IMR-90 (cell line): ENCODE measurements around the gene SHROOM3. TPM values are rescaled to one million over a fixed set of nuclear protein-coding genes. Genes with fewer than 3 reads are reported as not detected.

ENCODE experiments used
- ATAC-seq: fragments of 200-7000 bp; cut with Tn5 transposase; 2 replicates; pipeline ENCODE4 v1.9.1; 2020; ENCODE audit warnings: low read depth, mild to moderate bottlenecking, moderate library complexity
- BruUV-seq: library from RNA; stranded (reverse); fragments of 400-500 nt; replicated peaks from 2 replicates; lab custom pipeline; 2021; lab: Mats Ljungman, UMichigan
- CTCF ChIA-PET: fragments of 300-600 bp; formaldehyde crosslinking; extraction: SDS; loops from one replicate; lab custom pipeline; 2021; ENCODE audit warnings: antibody characterized with exemption; lab: Yijun Ruan, JAX
- POLR2A ChIA-PET: fragments of 300-600 bp; sonication (Branson Sonifier 250); formaldehyde crosslinking; loops from one replicate; lab custom pipeline; 2022; ENCODE audit warnings: antibody characterized with exemption; ENCODE audit not compliant: unreplicated experiment; lab: Charles Lee
- DNase-seq: peaks from one replicate; pipeline ENCODE4 v3.0.0; 2013
- H2AFZ ChIP-seq: replicated peaks from 2 replicates; pipeline ENCODE3; 2013; ENCODE audit warnings: low read length, mild to moderate bottlenecking; ENCODE audit not compliant: poor library complexity
- H2AK5ac ChIP-seq: 2 replicates; pipeline ENCODE4 v1.6.1; 2013; ENCODE audit warnings: low read depth, low read length, inconsistent platforms
- H2AK9ac ChIP-seq: replicated peaks from 2 replicates; pipeline ENCODE3; 2013; ENCODE audit warnings: mild to moderate bottlenecking, low read depth, low read length, moderate library complexity; ENCODE audit not compliant: poor library complexity
- H2BK120ac ChIP-seq: 2 replicates; pipeline ENCODE4 v1.6.1; 2013; ENCODE audit warnings: low read depth, low read length, inconsistent platforms
- H2BK15ac ChIP-seq: 3 replicates; pipeline ENCODE4 v1.6.1; 2013; ENCODE audit warnings: low read depth, low read length, inconsistent platforms
- H2BK20ac ChIP-seq: 2 replicates; pipeline ENCODE4 v1.6.1; 2013; ENCODE audit warnings: low read depth, mild to moderate bottlenecking, inconsistent platforms, low read length, moderate library complexity
- H2BK5ac ChIP-seq: 2 replicates; pipeline ENCODE4 v1.6.1; 2013; ENCODE audit warnings: mild to moderate bottlenecking, low read depth, low read length, inconsistent platforms; ENCODE audit not compliant: poor library complexity, severe bottlenecking
- H3K14ac ChIP-seq: replicated peaks from 2 replicates; pipeline ENCODE4 v1.6.1; 2013; ENCODE audit warnings: low read depth, low read length, inconsistent platforms
- H3K18ac ChIP-seq: 2 replicates; pipeline ENCODE4 v1.6.1; 2013; ENCODE audit warnings: low read depth, low read length, control low read depth
- H3K23ac ChIP-seq: 2 replicates; pipeline ENCODE4 v1.6.1; 2013; ENCODE audit warnings: low read depth, low read length, inconsistent platforms
- H3K27ac ChIP-seq: 2 replicates; pipeline ENCODE4 v1.5.1; 2013; ENCODE audit warnings: mild to moderate bottlenecking, control low read depth, low read length; ENCODE audit not compliant: insufficient read depth
- H3K27me3 ChIP-seq: 2 replicates; pipeline ENCODE4 v1.6.1; 2013; ENCODE audit warnings: low read length; ENCODE audit not compliant: control insufficient read depth, insufficient read depth
- H3K36me3 ChIP-seq: 2 replicates; pipeline ENCODE4 v1.6.1; 2013; ENCODE audit warnings: low read length, mixed read lengths; ENCODE audit not compliant: control insufficient read depth, insufficient read depth
- H3K4ac ChIP-seq: 2 replicates; pipeline ENCODE4 v1.6.1; 2013; ENCODE audit warnings: low read depth, low read length, inconsistent platforms
- H3K4me1 ChIP-seq: 2 replicates; pipeline ENCODE4 v1.6.1; 2013; ENCODE audit warnings: low read length, mixed read lengths; ENCODE audit not compliant: control insufficient read depth, insufficient read depth
- H3K4me2 ChIP-seq: 2 replicates; pipeline ENCODE4 v1.6.1; 2013; ENCODE audit warnings: low read depth, mild to moderate bottlenecking, control low read depth, low read length, moderate library complexity
- H3K4me3 ChIP-seq: 2 replicates; pipeline ENCODE4 v1.5.1; 2013; ENCODE audit warnings: low read depth, mild to moderate bottlenecking, control low read depth, low read length, moderate library complexity; ENCODE audit not compliant: insufficient read depth
- H3K56ac ChIP-seq: 2 replicates; pipeline ENCODE4 v1.6.1; 2013; ENCODE audit warnings: low read length, inconsistent platforms; ENCODE audit not compliant: insufficient read depth; ENCODE audit errors: extremely low read depth
- H3K79me1 ChIP-seq, 2 experiments: 2 replicates each; pipeline ENCODE4 v1.6.1; 2013; ENCODE audit warnings: low read length in 2 of 2, inconsistent platforms in 1 of 2, low read depth in 1 of 2
- H3K9ac ChIP-seq: 2 replicates; pipeline ENCODE4 v1.6.1; 2013; ENCODE audit warnings: low read depth, low read length, control low read depth
- H3K9me1 ChIP-seq: 2 replicates; pipeline ENCODE4 v1.6.1; 2013; ENCODE audit warnings: low read length, inconsistent platforms; ENCODE audit not compliant: insufficient read depth
- H3K9me3 ChIP-seq: 2 replicates; pipeline ENCODE4 v1.6.1; 2013; ENCODE audit warnings: low read length; ENCODE audit not compliant: control insufficient read depth, insufficient read depth
- H4K20me1 ChIP-seq: 2 replicates; pipeline ENCODE4 v1.6.1; 2013; ENCODE audit warnings: low read length, inconsistent platforms; ENCODE audit not compliant: insufficient read depth
- H4K5ac ChIP-seq: 2 replicates; pipeline ENCODE4 v1.6.1; 2013; ENCODE audit warnings: mild to moderate bottlenecking, low read depth, low read length, control low read depth
- H4K8ac ChIP-seq, 2 experiments: 2 replicates each; pipeline ENCODE4 v1.6.1; 2013; ENCODE audit warnings: low read depth in 2 of 2, low read length in 2 of 2, control low read depth in 1 of 2, inconsistent platforms in 1 of 2
- H4K91ac ChIP-seq: 2 replicates; pipeline ENCODE4 v1.6.1; 2013; ENCODE audit warnings: low read depth, low read length, inconsistent platforms; ENCODE audit not compliant: insufficient read depth
- NFE2L2 ChIP-seq: fragments of 150-350 bp; IDR thresholded peaks from 2 replicates; pipeline ENCODE4 v1.6.1; 2016; ENCODE audit warnings: low read depth, mild to moderate bottlenecking, low read length
- POLR2A ChIP-seq: IDR thresholded peaks from 2 replicates; pipeline ENCODE4 v1.6.1; 2012; ENCODE audit warnings: mild to moderate bottlenecking, low read depth, low read length
- RCOR1 ChIP-seq: IDR thresholded peaks from 2 replicates; pipeline ENCODE4 v1.6.1; 2012; ENCODE audit warnings: mild to moderate bottlenecking, low read length, improper control_type of control experiment; ENCODE audit not compliant: insufficient replicate concordance
- RFX5 ChIP-seq: IDR thresholded peaks from 2 replicates; pipeline ENCODE4 v1.8.0; 2012; ENCODE audit warnings: low read depth, mild to moderate bottlenecking, low read length, moderate library complexity
- SMC3 ChIP-seq: fragments of 150-350 bp; IDR thresholded peaks from 2 replicates; pipeline ENCODE4 v1.6.1; 2016; ENCODE audit warnings: low read depth, mild to moderate bottlenecking, antibody characterized with exemption, low read length, moderate library complexity
- WGBS, 2 experiments: methylation state at CpG; one replicate each; pipeline versions ENCODE4 v1.1.5 to v1.1.7; 2013; ENCODE audit warnings: missing lambda C conversion rate in 2 of 2; ENCODE audit not compliant: insufficient read length in 1 of 2; ENCODE audit errors: extremely low coverage in 2 of 2; 5-methylcytosine and 5-hydroxymethylcytosine counted together
- dilution Hi-C: fragments of 300-500 bp; cut with HindIII; formaldehyde crosslinking; loops from one replicate; pipeline ENCODE4 v1.14.3; 2018; ENCODE audit warnings: low sequenced_read_pairs; ENCODE audit not compliant: unreplicated experiment
- in situ Hi-C: fragments of 300-500 bp; cut with MboI; formaldehyde crosslinking; loops from 3 replicates; pipeline ENCODE4 v1.14.3; 2019; ENCODE audit warnings: low sequenced_read_pairs, inconsistent platforms, mixed read lengths
- intact Hi-C: fragments of 100-400 bp; cut with micrococcal nuclease; formaldehyde crosslinking; loops from 2 replicates; pipeline ENCODE4 v1.10.0; 2022
- polyA plus RNA-seq, 3 experiments: library from polyadenylated mRNA; depleted of rRNA; stranded (reverse); fragments of >200 nt; gene quantifications; 2 replicates each; pipeline ENCODE4 v1.2.3, GENCODE V29; 2012; ENCODE audit warnings: low replicate concordance in 1 of 3
- total RNA-seq: library from RNA; depleted of rRNA; stranded (reverse); fragments of >200 nt; gene quantifications from 2 replicates; pipeline ENCODE4 v1.2.3, GENCODE V29; 2012

The SHROOM3 gene
- total and polyA plus RNA-seq, 2 of the 4 experiments (the other 2 are of a cell fraction), result 10.8 to 19.5 TPM

GRCh38 chr4:76581077-76581962 is 146.3 kb downstream of the SHROOM3 start:
- in situ Hi-C loops, result no loop called here
- Histone ChIP-seq H3K4ac (no peak overlapping the region), H3K4me2 (no peak overlapping the region), H2BK120ac (no peak overlapping the region), H3K27ac (no peak overlapping the region), H3K18ac (no peak overlapping the region), H4K8ac (no peak overlapping the region), H3K4me1 (peaks cover 7% of the 10 kb centered on the region), H3K9me3 (no peaks in the 10 kb centered on the region), H3K9me1 (peaks cover 8% of the 10 kb centered on the region; the same call in 1 of the 2 replicates), H3K56ac (no peak overlapping the region), H2BK15ac (no peak overlapping the region; the same call in 2 of the 3 replicates), H2AK5ac (no peak overlapping the region), H4K20me1 (no peaks in the 10 kb centered on the region), H3K23ac (no peak overlapping the region; the same call in 1 of the 2 replicates), H3K79me1 (no peaks in the 10 kb centered on the region), H2AK9ac (no peak overlapping the region), H4K91ac (no peak overlapping the region), H2AFZ (no peak overlapping the region), H4K5ac (no peak overlapping the region), H3K36me3 (no peaks in the 10 kb centered on the region), H3K4me3 (no peak overlapping the region), H3K27me3 (no peaks in the 10 kb centered on the region), H2BK20ac (no peak overlapping the region), H3K14ac (no peak overlapping the region), H2BK5ac (no peak overlapping the region), H3K9ac (no peak overlapping the region)
- ChIA-PET POLR2A (interaction anchor here (0.5 kb wide), 1 partner anchor 9 kb away, joined by 7 read pairs; no protein-coding TSS in a partner anchor), CTCF (no interaction called here)
- no peak for DNase-seq
- intact Hi-C loops, result no loop called here
- no peak for TF ChIP-seq SMC3
- no peak for TF ChIP-seq NFE2L2
- no peak for TF ChIP-seq RCOR1
- TF ChIP-seq RFX5, result no peak
- no peak for TF ChIP-seq POLR2A
- no TSS peak for BruUV-seq
- WGBS, 2 experiments, result no CpG with 5 or more reads among the region's 4 CpGs
- ATAC-seq, result no peak
- dilution Hi-C loops, result no loop called here
